Astrocyte of the spinal cord (primary cell): ENCODE results near the gene CAMKV.

Source experiments
- DNase-seq: peaks from one replicate; pipeline ENCODE4 v3.0.0; 2011; ENCODE audit warnings: low read depth, low spot score
- H3K4me3 ChIP-seq: 2 replicates; pipeline ENCODE4 v1.5.1; 2011; ENCODE audit warnings: low read depth, mild to moderate bottlenecking, low read length, moderate library complexity
- in situ Hi-C: cut with HindIII; loops from 2 replicates; pipeline ENCODE4 v1.10.0; 2017; ENCODE audit warnings: low sequenced_read_pairs
- TF ChIP-seq, protein P1 (sequence below): IDR thresholded peaks from 2 replicates; pipeline ENCODE4 v1.5.1; 2012; ENCODE audit warnings: low read depth, mild to moderate bottlenecking, low read length, inconsistent platforms

The CAMKV gene

DNA sequence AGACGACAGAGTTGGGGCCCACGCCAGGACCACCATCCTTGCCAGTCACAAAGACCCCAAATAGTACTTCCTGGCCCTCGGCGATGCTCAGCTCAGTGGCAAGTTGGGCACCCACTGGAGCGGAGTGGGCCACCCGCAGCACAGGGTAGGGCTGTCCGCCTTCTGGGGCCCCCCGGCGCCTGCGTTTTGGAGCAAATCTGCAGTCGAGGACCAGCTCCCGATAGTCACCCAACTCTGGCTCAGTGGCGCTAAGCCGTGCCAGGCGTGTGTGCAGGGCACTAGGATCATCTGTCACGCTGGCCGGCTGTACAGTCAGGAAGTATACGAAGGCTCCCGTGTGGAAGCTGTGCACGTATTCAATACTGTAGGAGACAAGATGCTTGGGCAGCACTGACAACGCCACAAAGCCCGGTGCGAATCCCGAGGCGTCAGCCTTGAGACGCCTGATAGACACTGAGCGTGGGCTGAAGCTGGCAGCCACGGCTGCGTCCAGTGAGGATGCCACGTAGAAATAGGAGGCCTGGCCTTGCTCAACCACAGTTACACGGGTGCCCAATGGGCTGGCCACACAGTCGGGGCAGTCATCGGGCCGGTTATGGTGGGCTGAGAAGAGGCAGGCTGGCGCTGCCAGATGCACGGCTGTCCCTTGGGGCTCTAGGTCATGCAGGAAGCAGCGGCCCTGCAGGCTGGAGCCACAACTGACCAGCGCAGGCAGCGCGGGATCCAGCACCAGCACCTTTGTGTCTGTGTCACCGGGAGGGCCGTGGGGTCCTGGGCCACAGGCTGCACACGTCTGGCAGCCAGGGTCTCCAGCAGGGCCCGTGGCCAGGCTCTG lies 33.0 kb upstream of the CAMKV start:
- in situ Hi-C loops: no loop called here
- TF ChIP-seq, protein P1, sequence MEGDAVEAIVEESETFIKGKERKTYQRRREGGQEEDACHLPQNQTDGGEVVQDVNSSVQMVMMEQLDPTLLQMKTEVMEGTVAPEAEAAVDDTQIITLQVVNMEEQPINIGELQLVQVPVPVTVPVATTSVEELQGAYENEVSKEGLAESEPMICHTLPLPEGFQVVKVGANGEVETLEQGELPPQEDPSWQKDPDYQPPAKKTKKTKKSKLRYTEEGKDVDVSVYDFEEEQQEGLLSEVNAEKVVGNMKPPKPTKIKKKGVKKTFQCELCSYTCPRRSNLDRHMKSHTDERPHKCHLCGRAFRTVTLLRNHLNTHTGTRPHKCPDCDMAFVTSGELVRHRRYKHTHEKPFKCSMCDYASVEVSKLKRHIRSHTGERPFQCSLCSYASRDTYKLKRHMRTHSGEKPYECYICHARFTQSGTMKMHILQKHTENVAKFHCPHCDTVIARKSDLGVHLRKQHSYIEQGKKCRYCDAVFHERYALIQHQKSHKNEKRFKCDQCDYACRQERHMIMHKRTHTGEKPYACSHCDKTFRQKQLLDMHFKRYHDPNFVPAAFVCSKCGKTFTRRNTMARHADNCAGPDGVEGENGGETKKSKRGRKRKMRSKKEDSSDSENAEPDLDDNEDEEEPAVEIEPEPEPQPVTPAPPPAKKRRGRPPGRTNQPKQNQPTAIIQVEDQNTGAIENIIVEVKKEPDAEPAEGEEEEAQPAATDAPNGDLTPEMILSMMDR: no peak
- H3K4me3 ChIP-seq: no peak overlapping the region

DNA sequence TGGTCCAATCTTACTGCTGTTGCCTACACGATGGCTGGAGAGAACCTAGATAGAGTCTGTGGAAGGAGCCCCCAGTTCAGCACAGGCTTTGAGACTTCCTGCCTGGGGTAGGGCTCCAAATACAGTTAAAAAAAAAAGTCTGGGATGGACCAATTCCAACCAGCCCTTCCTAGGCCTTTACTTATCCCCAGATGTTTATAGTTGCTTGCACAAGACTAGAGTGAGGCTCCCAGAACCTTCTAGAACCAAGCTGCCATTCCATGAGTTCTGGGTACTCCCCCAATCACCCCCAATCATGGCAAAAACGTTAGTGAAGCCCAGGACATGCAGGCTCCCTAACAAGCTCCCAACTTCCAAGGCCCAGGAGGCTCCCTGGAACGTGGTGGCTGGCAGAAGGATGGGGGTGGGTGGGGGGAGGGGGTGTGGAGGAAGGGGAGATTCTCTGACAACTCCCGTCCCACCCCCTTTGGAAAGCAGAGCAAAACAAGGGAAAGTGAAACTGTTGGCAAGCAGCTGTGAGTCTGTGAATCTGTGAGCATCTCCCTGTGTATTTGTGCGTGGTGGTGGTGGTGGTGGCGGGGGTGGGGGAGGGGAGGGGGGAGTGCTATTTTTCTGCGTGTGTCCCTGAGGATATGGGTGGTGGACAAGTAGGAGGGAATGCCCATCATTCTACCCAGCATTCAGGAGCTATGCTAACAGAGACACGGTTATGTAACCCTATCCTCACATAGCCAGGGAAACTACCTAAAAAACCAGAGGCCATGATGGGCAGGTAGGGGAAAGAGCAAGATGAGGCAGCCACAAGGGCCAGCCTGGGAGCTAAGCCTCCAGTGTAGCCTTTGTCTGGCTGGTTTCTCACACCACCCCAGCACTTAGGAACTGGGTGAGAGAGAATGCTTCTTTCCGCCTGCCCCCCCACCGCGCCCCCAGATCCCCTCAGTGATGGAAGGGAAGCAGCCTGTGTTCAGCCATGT lies 31.9 kb upstream of the CAMKV start:
- TF ChIP-seq, protein P1: no peak
- no peak for DNase-seq
- in situ Hi-C loops: no loop called here
- no peak overlapping the region for H3K4me3 ChIP-seq

More for the DNA sequence above, 33.0 kb upstream of the CAMKV start:
- no peak for DNase-seq

DNA sequence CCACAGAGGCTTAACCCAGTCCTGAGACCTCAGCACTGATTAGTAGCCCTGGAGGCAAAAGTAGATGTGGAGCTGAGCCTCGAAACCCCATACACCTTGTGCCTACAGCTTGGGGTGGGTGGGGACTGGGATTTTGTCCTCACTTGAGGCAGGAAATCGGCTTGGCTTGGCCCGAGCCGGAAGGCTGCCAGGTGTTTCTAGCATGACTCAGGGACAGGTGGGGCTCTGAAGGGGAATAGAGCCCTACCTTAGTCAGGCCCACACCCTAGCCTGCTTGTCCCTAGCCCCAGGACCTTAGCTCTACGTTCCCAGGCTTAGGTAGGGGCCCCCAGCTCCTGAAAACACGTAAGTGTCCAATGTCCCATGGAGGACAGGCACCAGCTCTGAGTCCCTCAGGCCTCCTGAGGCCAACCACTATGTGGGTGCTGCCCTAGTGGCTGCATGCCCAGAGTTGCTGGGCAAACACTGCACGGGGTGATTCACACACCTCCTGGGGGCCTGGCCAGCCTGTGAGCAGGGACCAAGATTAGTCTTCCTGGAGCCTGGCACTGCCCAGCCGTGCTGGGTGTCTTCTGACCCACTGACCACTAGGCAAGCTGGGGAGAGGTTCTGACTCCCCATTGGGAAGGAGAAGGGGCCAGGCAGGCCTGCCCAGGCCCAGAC lies 30.9 kb upstream of the CAMKV start:
- TF ChIP-seq, protein P1: no peak
- H3K4me3 ChIP-seq: no peak overlapping the region
- in situ Hi-C loops: no loop called here
- DNase-seq: peak; percentile 54

DNA sequence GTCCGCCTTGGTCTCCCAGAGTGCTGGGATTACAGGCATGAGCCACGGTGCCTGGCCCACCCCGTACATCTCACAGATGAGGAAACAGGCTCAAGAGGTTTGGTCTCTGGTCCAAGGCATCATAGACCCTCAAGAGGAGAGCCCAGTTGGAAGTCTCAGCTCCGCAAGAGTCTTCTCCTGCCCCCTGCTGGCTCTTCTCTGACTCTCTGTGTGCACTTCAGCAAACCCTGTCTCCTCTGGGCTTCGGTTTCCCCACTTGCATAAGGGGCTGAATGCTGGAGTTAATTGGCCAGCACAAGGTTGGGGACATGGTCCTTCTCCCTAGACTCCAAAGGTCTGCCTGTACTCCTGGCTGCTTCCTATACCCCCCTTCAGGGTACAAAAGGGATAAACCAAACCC lies 30.1 kb upstream of the CAMKV start:
- in situ Hi-C loops: no loop called here
- no peak for DNase-seq
- no peak overlapping the region for H3K4me3 ChIP-seq
- TF ChIP-seq, protein P1: peak; percentile 47

DNA sequence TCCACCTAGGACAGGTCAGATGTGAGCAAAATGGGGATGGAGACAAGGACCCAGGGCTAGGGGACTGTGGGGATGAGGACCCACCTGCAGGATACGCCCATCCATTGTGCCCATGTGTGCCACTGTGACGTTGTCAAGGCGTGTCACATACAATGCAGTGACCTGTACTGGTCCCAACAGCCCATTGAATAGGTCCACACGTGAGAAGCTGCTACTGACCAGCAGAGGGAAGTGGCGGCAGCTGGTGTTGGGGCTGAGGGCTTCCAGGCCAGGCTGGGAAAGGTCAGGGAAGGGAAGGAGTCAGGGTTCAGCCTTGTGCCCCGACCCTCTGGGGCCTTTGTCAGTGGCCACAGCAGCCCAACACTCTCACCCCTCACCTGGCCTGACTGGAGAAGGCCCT lies 29.3 kb upstream of the CAMKV start:
- no peak for DNase-seq
- no peak overlapping the region for H3K4me3 ChIP-seq
- in situ Hi-C loops: no loop called here
- TF ChIP-seq, protein P1: no peak

DNA sequence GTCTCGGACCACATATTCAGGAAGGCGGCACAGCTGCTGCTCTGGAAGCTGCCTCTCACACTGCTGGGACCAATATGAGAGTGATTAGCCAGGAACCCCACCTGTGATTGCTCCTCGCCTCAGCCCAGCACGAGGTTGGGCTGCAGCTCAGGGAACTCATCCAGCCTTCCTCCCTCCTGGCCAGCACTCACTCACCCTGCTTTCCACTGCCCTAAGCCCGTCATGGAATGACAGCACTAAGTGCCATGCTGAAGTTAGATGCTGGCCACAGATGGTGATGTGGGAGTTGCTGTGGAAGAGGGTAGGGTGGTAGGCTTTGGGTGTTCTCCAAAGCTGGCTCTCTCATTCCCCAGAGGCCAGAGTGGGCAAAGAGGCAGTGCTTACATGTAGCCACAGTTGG lies 26.6 kb upstream of the CAMKV start:
- H3K4me3 ChIP-seq: no peak overlapping the region
- in situ Hi-C loops: no loop called here
- DNase-seq: no peak
- TF ChIP-seq, protein P1: no peak
